Skeletal muscle tissue (tissue), 4 donors: ENCODE data around the gene PERM1. TPM values are rescaled to one million over a fixed set of nuclear protein-coding genes. Genes with fewer than 3 reads are reported as not detected.
"Not testable (repeated sequence)": the region's sequence is repeated elsewhere in the genome, so short reads cannot be mapped to it uniquely, and the experiment has no call there.

Experiments used
- H3K27ac ChIP-seq: one replicate; pipeline ENCODE4 v1.7.0; 2013; ENCODE audit warnings: mild to moderate bottlenecking, low read depth, low read length, inconsistent platforms
- H3K27me3 ChIP-seq, 3 donors: one replicate each; pipeline ENCODE4 v1.7.0; 2013; ENCODE audit warnings: low read length in 3 of 3; ENCODE audit not compliant: control insufficient read depth in 3 of 3, insufficient read depth in 3 of 3
- H3K36me3 ChIP-seq, 3 donors: one replicate each; pipeline ENCODE4 v1.7.0; 2013; ENCODE audit warnings: low read length in 3 of 3; ENCODE audit not compliant: control insufficient read depth in 3 of 3, insufficient read depth in 3 of 3
- H3K4me1 ChIP-seq, 3 donors: one replicate each; pipeline ENCODE4 v1.7.0; 2013; ENCODE audit warnings: low read length in 3 of 3, mild to moderate bottlenecking in 3 of 3; ENCODE audit not compliant: control insufficient read depth in 3 of 3, insufficient read depth in 3 of 3
- H3K4me3 ChIP-seq, 3 donors: one replicate each; pipeline ENCODE4 v1.7.0; 2013; ENCODE audit warnings: low read length in 3 of 3
- H3K9ac ChIP-seq, 3 donors: one replicate each; pipeline ENCODE4 v1.7.0; 2013; ENCODE audit warnings: low read length in 3 of 3, mild to moderate bottlenecking in 3 of 3, moderate library complexity in 2 of 3, low read depth in 1 of 3
- H3K9me3 ChIP-seq, 3 donors: one replicate each; pipeline ENCODE4 v1.7.0; 2013; ENCODE audit warnings: low read length in 3 of 3; ENCODE audit not compliant: control insufficient read depth in 3 of 3
- total RNA-seq: library from RNA; depleted of rRNA; stranded (reverse); fragments of >200 nt; gene quantifications from one replicate; pipeline ENCODE4 v1.2.3, GENCODE V29; 2014
- donor health status: Osteomylitis.

PERM1 gene
- total RNA-seq, 1 donor from 2014 or later: 3.1 TPM

GRCh38 chr1:1022302-1023009 is 40.6 kb upstream of the PERM1 start:
- H3K36me3 ChIP-seq: no peaks in the 10 kb centered on the region
- peaks cover 10 to 21% (median 20%) of the 10 kb centered on the region in 3 donors for H3K27me3 ChIP-seq
- H3K4me1 ChIP-seq: peaks cover 2 to 13% (median 10%) of the 10 kb centered on the region in 3 donors
- H3K9ac ChIP-seq: no peak overlapping the region
- no peak overlapping the region for H3K27ac ChIP-seq
- no peak overlapping the region for H3K4me3 ChIP-seq
- no peaks in the 10 kb centered on the region for H3K9me3 ChIP-seq

GRCh38 chr1:1021920-1022259 is 40.0 kb upstream of the PERM1 start:
- peaks cover 10 to 18% (median 16%) of the 10 kb centered on the region in 3 donors for H3K27me3 ChIP-seq
- H3K4me1 ChIP-seq: peaks cover 2 to 13% (median 10%) of the 10 kb centered on the region in 3 donors
- no peak overlapping the region for H3K27ac ChIP-seq
- no peaks in the 10 kb centered on the region for H3K36me3 ChIP-seq
- no peak overlapping the region for H3K9ac ChIP-seq
- H3K4me3 ChIP-seq: no peak overlapping the region
- H3K9me3 ChIP-seq: no peaks in the 10 kb centered on the region

GRCh38 chr1:1021010-1021919 is 39.4 kb upstream of the PERM1 start:
- Histone ChIP-seq H3K4me3 (peak overlapping the region in 1 of 3 donors; percentile 29), H3K9ac (no peak overlapping the region), H3K4me1 (peaks cover 2 to 13% (median 10%) of the 10 kb centered on the region in 3 donors), H3K9me3 (no peaks in the 10 kb centered on the region), H3K27ac (no peak overlapping the region), H3K27me3 (peaks cover 10 to 18% (median 16%) of the 10 kb centered on the region in 3 donors), H3K36me3 (no peaks in the 10 kb centered on the region)

GRCh38 chr1:1020415-1021009 is 38.6 kb upstream of the PERM1 start:
- Histone ChIP-seq H3K4me3 (peak overlapping the region in 2 of 3 donors; percentile 68 to 71), H3K27ac (no peak overlapping the region), H3K9me3 (no peaks in the 10 kb centered on the region), H3K36me3 (no peaks in the 10 kb centered on the region), H3K4me1 (peaks cover 2 to 13% (median 10%) of the 10 kb centered on the region in 3 donors), H3K9ac (peak overlapping the region in 1 of 3 donors; percentile 71), H3K27me3 (peaks cover 10 to 18% (median 16%) of the 10 kb centered on the region in 3 donors)

GRCh38 chr1:1020000-1020404 is 38.1 kb upstream of the PERM1 start, which contains the start of gene AGRN:
AGRN (plus strand) TSS chr1:1020120; CDS start chr1:1020173, 53 bp downstream.
- no peak within 1 kb of the TSS for H3K27ac ChIP-seq
- H3K4me1 ChIP-seq: peaks cover 2 to 13% (median 10%) of the 10 kb centered on the region in 3 donors
- peak within 1 kb of the TSS; percentile 51 to 71 (median 68) for H3K4me3 ChIP-seq
- H3K36me3 ChIP-seq: no peaks in the 10 kb centered on the region
- H3K9me3 ChIP-seq: no peaks in the 10 kb centered on the region
- peak within 1 kb of the TSS in 1 of 3 donors; percentile 71 for H3K9ac ChIP-seq
- H3K27me3 ChIP-seq: peaks cover 10 to 18% (median 16%) of the 10 kb centered on the region in 3 donors

GRCh38 chr1:1019122-1019999 is 37.5 kb upstream of the PERM1 start:
- Histone ChIP-seq H3K27me3 (peaks cover 10 to 16% (median 15%) of the 10 kb centered on the region in 3 donors), H3K9me3 (no peaks in the 10 kb centered on the region), H3K4me3 (peak overlapping the region; percentile 51 to 57 (median 52)), H3K36me3 (no peaks in the 10 kb centered on the region), H3K4me1 (peaks cover 5 to 12% (median 11%) of the 10 kb centered on the region in 3 donors), H3K9ac (peak overlapping the region in 1 of 3 donors; percentile 64), H3K27ac (no peak overlapping the region)

- not testable (repeated sequence) for H3K9ac ChIP-seq, H3K27ac ChIP-seq, H3K9me3 ChIP-seq, H3K36me3 ChIP-seq, H3K4me3 ChIP-seq
- peaks cover 10 to 11% (median 10%) of the 10 kb centered on the region in 3 donors for H3K27me3 ChIP-seq
- H3K4me1 ChIP-seq: peaks cover 15 to 22% (median 18%) of the 10 kb centered on the region in 3 donors
Measured at GRCh38 chr1:1018321-1018685, 36.4 kb upstream of the PERM1 start.

- H3K36me3 ChIP-seq, H3K27ac ChIP-seq, H3K9ac ChIP-seq, H3K4me3 ChIP-seq, H3K9me3 ChIP-seq: not testable (repeated sequence)
- peaks cover 3 to 10% (median 5%) of the 10 kb centered on the region in 3 donors for H3K27me3 ChIP-seq
- H3K4me1 ChIP-seq: peaks cover 19 to 25% (median 20%) of the 10 kb centered on the region in 3 donors
Measured at GRCh38 chr1:1017397-1018320, 35.8 kb upstream of the PERM1 start.
